ENCODE measurements around the gene TPGS2. TPM values are rescaled to one million over a fixed set of nuclear protein-coding genes. Genes with fewer than 3 reads are reported as not detected.

TPGS2 gene
- total RNA-seq, 2 experiments from 2014 or later = 44.8 to 55.1 TPM

- H3K36me3 ChIP-seq (ENCODE audit: insufficient read depth, low read length) = no peaks in the 10 kb centered on the region
- intact Hi-C loops (cut with micrococcal nuclease; ENCODE audit: unreplicated experiment) = no loop called here
- H2AFZ ChIP-seq (ENCODE audit: low read length) = no peak overlapping the region
- H3K79me2 ChIP-seq (ENCODE audit: insufficient read depth, low read depth, low read length) = no peaks in the 10 kb centered on the region
- H3K4me1 ChIP-seq (ENCODE audit: insufficient read depth, low read length, poor library complexity, severe bottlenecking) = no peaks in the 10 kb centered on the region
- DNase-seq (ENCODE audit: low spot score) = no peak
- H3K9me3 ChIP-seq (ENCODE audit: low read length) = no peaks in the 10 kb centered on the region
- H3K4me3 ChIP-seq (ENCODE audit: low read depth, low read length, poor library complexity, severe bottlenecking) = no peak overlapping the region
- TF ChIP-seq CTCF (conservative IDR thresholded peaks at IDR 0.05; ENCODE audit: low read length) (no peak), EZH2phosphoT487 (IDR thresholded peaks at IDR 0.05; ENCODE audit: borderline replicate concordance, low read depth, low read length) (no peak)
- no peak overlapping the region for H3K4me2 ChIP-seq (ENCODE audit: low read length)
- no peaks in the 10 kb centered on the region for H4K20me1 ChIP-seq (ENCODE audit: insufficient read depth, low read length)
- CTCF ChIA-PET (ENCODE audit: unreplicated experiment) = no interaction called here
- H3K9me2 ChIP-seq (ENCODE audit: insufficient read depth, low read length) = no peaks in the 10 kb centered on the region
- no peak overlapping the region for H3K27ac ChIP-seq (ENCODE audit: low read depth, low read length, poor library complexity, severe bottlenecking)
- BruUV-seq (replicated peaks) = no TSS peak
- POLR2A ChIA-PET = no interaction called here
Observed at GRCh38 chr18:36871801-36872200, 43.0 kb upstream of the TPGS2 start.

GRCh38 chr18:36867056-36867455 is 38.3 kb upstream of the TPGS2 start:
- no peak for TF ChIP-seq EZH2phosphoT487 (IDR thresholded peaks at IDR 0.05; ENCODE audit: borderline replicate concordance, low read depth, low read length)
- TF ChIP-seq CTCF (conservative IDR thresholded peaks at IDR 0.05; ENCODE audit: low read length) = no peak
- Histone ChIP-seq H3K4me3 (ENCODE audit: low read depth, low read length, poor library complexity, severe bottlenecking) (no peak overlapping the region), H3K4me1 (ENCODE audit: insufficient read depth, low read length, poor library complexity, severe bottlenecking) (no peaks in the 10 kb centered on the region), H3K9me2 (ENCODE audit: insufficient read depth, low read length) (no peaks in the 10 kb centered on the region), H3K4me2 (ENCODE audit: low read length) (no peak overlapping the region), H4K20me1 (ENCODE audit: insufficient read depth, low read length) (no peaks in the 10 kb centered on the region), H2AFZ (ENCODE audit: low read length) (no peak overlapping the region), H3K79me2 (ENCODE audit: insufficient read depth, low read depth, low read length) (no peaks in the 10 kb centered on the region), H3K27ac (ENCODE audit: low read depth, low read length, poor library complexity, severe bottlenecking) (no peak overlapping the region), H3K36me3 (ENCODE audit: insufficient read depth, low read length) (no peaks in the 10 kb centered on the region), H3K9me3 (ENCODE audit: low read length) (no peaks in the 10 kb centered on the region)
- CTCF ChIA-PET (ENCODE audit: unreplicated experiment) = no interaction called here
- no peak for DNase-seq (ENCODE audit: low spot score)
- POLR2A ChIA-PET = interaction anchor here (0.6 kb wide), 1 partner anchor 1109 kb away, joined by 3 read pairs; no protein-coding TSS in a partner anchor
- BruUV-seq (replicated peaks) = no TSS peak
- intact Hi-C loops (cut with micrococcal nuclease; ENCODE audit: unreplicated experiment) = no loop called here

- intact Hi-C loops (cut with micrococcal nuclease; ENCODE audit: unreplicated experiment) = no loop called here
- Histone ChIP-seq H3K4me1 (ENCODE audit: insufficient read depth, low read length, poor library complexity, severe bottlenecking) (no peaks in the 10 kb centered on the region), H3K27ac (ENCODE audit: low read depth, low read length, poor library complexity, severe bottlenecking) (no peak overlapping the region), H4K20me1 (ENCODE audit: insufficient read depth, low read length) (no peaks in the 10 kb centered on the region), H3K36me3 (ENCODE audit: insufficient read depth, low read length) (no peaks in the 10 kb centered on the region), H2AFZ (ENCODE audit: low read length) (no peak overlapping the region), H3K9me3 (ENCODE audit: low read length) (no peaks in the 10 kb centered on the region), H3K4me2 (ENCODE audit: low read length) (no peak overlapping the region), H3K9me2 (ENCODE audit: insufficient read depth, low read length) (no peaks in the 10 kb centered on the region), H3K4me3 (ENCODE audit: low read depth, low read length, poor library complexity, severe bottlenecking) (no peak overlapping the region), H3K79me2 (ENCODE audit: insufficient read depth, low read depth, low read length) (no peaks in the 10 kb centered on the region)
- CTCF ChIA-PET (ENCODE audit: unreplicated experiment) = no interaction called here
- DNase-seq (ENCODE audit: low spot score) = no peak
- BruUV-seq (replicated peaks) = no TSS peak
- TF ChIP-seq CTCF (conservative IDR thresholded peaks at IDR 0.05; ENCODE audit: low read length) = no peak
- no peak for TF ChIP-seq EZH2phosphoT487 (IDR thresholded peaks at IDR 0.05; ENCODE audit: borderline replicate concordance, low read depth, low read length)
- POLR2A ChIA-PET = interaction anchor here (0.6 kb wide), 1 partner anchor 119 kb away, joined by 4 read pairs; no protein-coding TSS in a partner anchor
Observed at GRCh38 chr18:36862182-36862581, 33.4 kb upstream of the TPGS2 start.

Measured in OCI-LY7 (cell line).